IMR-90 (cell line): ENCODE data around the gene SERPINA7. TPM values are rescaled to one million over a fixed set of nuclear protein-coding genes. Genes with fewer than 3 reads are reported as not detected.

Experiments
- ATAC-seq: fragments of 200-7000 bp; cut with Tn5 transposase; 2 replicates; pipeline ENCODE4 v1.9.1; 2020; ENCODE audit warnings: low read depth, mild to moderate bottlenecking, moderate library complexity
- BruUV-seq: library from RNA; stranded (reverse); fragments of 400-500 nt; replicated peaks from 2 replicates; lab custom pipeline; 2021; lab: Mats Ljungman, UMichigan
- CTCF ChIA-PET: fragments of 300-600 bp; formaldehyde crosslinking; extraction: SDS; loops from one replicate; lab custom pipeline; 2021; ENCODE audit warnings: antibody characterized with exemption; lab: Yijun Ruan, JAX
- POLR2A ChIA-PET: fragments of 300-600 bp; sonication (Branson Sonifier 250); formaldehyde crosslinking; loops from one replicate; lab custom pipeline; 2022; ENCODE audit warnings: antibody characterized with exemption; ENCODE audit not compliant: unreplicated experiment; lab: Charles Lee
- DNase-seq: peaks from one replicate; pipeline ENCODE4 v3.0.0; 2013
- H2AFZ ChIP-seq: replicated peaks from 2 replicates; pipeline ENCODE3; 2013; ENCODE audit warnings: low read length, mild to moderate bottlenecking; ENCODE audit not compliant: poor library complexity
- H2AK5ac ChIP-seq: 2 replicates; pipeline ENCODE4 v1.6.1; 2013; ENCODE audit warnings: low read depth, low read length, inconsistent platforms
- H2AK9ac ChIP-seq: replicated peaks from 2 replicates; pipeline ENCODE3; 2013; ENCODE audit warnings: mild to moderate bottlenecking, low read depth, low read length, moderate library complexity; ENCODE audit not compliant: poor library complexity
- H2BK120ac ChIP-seq: 2 replicates; pipeline ENCODE4 v1.6.1; 2013; ENCODE audit warnings: low read depth, low read length, inconsistent platforms
- H2BK15ac ChIP-seq: 3 replicates; pipeline ENCODE4 v1.6.1; 2013; ENCODE audit warnings: low read depth, low read length, inconsistent platforms
- H2BK20ac ChIP-seq: 2 replicates; pipeline ENCODE4 v1.6.1; 2013; ENCODE audit warnings: low read depth, mild to moderate bottlenecking, inconsistent platforms, low read length, moderate library complexity
- H2BK5ac ChIP-seq: 2 replicates; pipeline ENCODE4 v1.6.1; 2013; ENCODE audit warnings: mild to moderate bottlenecking, low read depth, low read length, inconsistent platforms; ENCODE audit not compliant: poor library complexity, severe bottlenecking
- H3K14ac ChIP-seq: replicated peaks from 2 replicates; pipeline ENCODE4 v1.6.1; 2013; ENCODE audit warnings: low read depth, low read length, inconsistent platforms
- H3K18ac ChIP-seq: 2 replicates; pipeline ENCODE4 v1.6.1; 2013; ENCODE audit warnings: low read depth, low read length, control low read depth
- H3K23ac ChIP-seq: 2 replicates; pipeline ENCODE4 v1.6.1; 2013; ENCODE audit warnings: low read depth, low read length, inconsistent platforms
- H3K27ac ChIP-seq: 2 replicates; pipeline ENCODE4 v1.5.1; 2013; ENCODE audit warnings: mild to moderate bottlenecking, control low read depth, low read length; ENCODE audit not compliant: insufficient read depth
- H3K27me3 ChIP-seq: 2 replicates; pipeline ENCODE4 v1.6.1; 2013; ENCODE audit warnings: low read length; ENCODE audit not compliant: control insufficient read depth, insufficient read depth
- H3K36me3 ChIP-seq: 2 replicates; pipeline ENCODE4 v1.6.1; 2013; ENCODE audit warnings: low read length, mixed read lengths; ENCODE audit not compliant: control insufficient read depth, insufficient read depth
- H3K4ac ChIP-seq: 2 replicates; pipeline ENCODE4 v1.6.1; 2013; ENCODE audit warnings: low read depth, low read length, inconsistent platforms
- H3K4me1 ChIP-seq: 2 replicates; pipeline ENCODE4 v1.6.1; 2013; ENCODE audit warnings: low read length, mixed read lengths; ENCODE audit not compliant: control insufficient read depth, insufficient read depth
- H3K4me2 ChIP-seq: 2 replicates; pipeline ENCODE4 v1.6.1; 2013; ENCODE audit warnings: low read depth, mild to moderate bottlenecking, control low read depth, low read length, moderate library complexity
- H3K4me3 ChIP-seq: 2 replicates; pipeline ENCODE4 v1.5.1; 2013; ENCODE audit warnings: low read depth, mild to moderate bottlenecking, control low read depth, low read length, moderate library complexity; ENCODE audit not compliant: insufficient read depth
- H3K56ac ChIP-seq: 2 replicates; pipeline ENCODE4 v1.6.1; 2013; ENCODE audit warnings: low read length, inconsistent platforms; ENCODE audit not compliant: insufficient read depth; ENCODE audit errors: extremely low read depth
- H3K79me1 ChIP-seq, 2 experiments: 2 replicates each; pipeline ENCODE4 v1.6.1; 2013; ENCODE audit warnings: low read length in 2 of 2, inconsistent platforms in 1 of 2, low read depth in 1 of 2
- H3K9ac ChIP-seq: 2 replicates; pipeline ENCODE4 v1.6.1; 2013; ENCODE audit warnings: low read depth, low read length, control low read depth
- H3K9me1 ChIP-seq: 2 replicates; pipeline ENCODE4 v1.6.1; 2013; ENCODE audit warnings: low read length, inconsistent platforms; ENCODE audit not compliant: insufficient read depth
- H3K9me3 ChIP-seq: 2 replicates; pipeline ENCODE4 v1.6.1; 2013; ENCODE audit warnings: low read length; ENCODE audit not compliant: control insufficient read depth, insufficient read depth
- H4K20me1 ChIP-seq: 2 replicates; pipeline ENCODE4 v1.6.1; 2013; ENCODE audit warnings: low read length, inconsistent platforms; ENCODE audit not compliant: insufficient read depth
- H4K5ac ChIP-seq: 2 replicates; pipeline ENCODE4 v1.6.1; 2013; ENCODE audit warnings: mild to moderate bottlenecking, low read depth, low read length, control low read depth
- H4K8ac ChIP-seq, 2 experiments: 2 replicates each; pipeline ENCODE4 v1.6.1; 2013; ENCODE audit warnings: low read depth in 2 of 2, low read length in 2 of 2, control low read depth in 1 of 2, inconsistent platforms in 1 of 2
- H4K91ac ChIP-seq: 2 replicates; pipeline ENCODE4 v1.6.1; 2013; ENCODE audit warnings: low read depth, low read length, inconsistent platforms; ENCODE audit not compliant: insufficient read depth
- BHLHE40 ChIP-seq: fragments of 150-350 bp; IDR thresholded peaks from 2 replicates; pipeline ENCODE4 v1.6.1; 2016; ENCODE audit warnings: mild to moderate bottlenecking, low read depth, low read length
- CTCF ChIP-seq: conservative IDR thresholded peaks from 2 replicates; pipeline ENCODE4 v1.5.1; 2012; ENCODE audit warnings: mild to moderate bottlenecking, low read depth, low read length, improper control_type of control experiment
- FOS ChIP-seq: fragments of 150-350 bp; IDR thresholded peaks from 2 replicates; pipeline ENCODE4 v1.6.1; 2016; ENCODE audit warnings: low read depth, low read length
- MAFK ChIP-seq: IDR thresholded peaks from 2 replicates; pipeline ENCODE4 v1.6.1; 2012; ENCODE audit warnings: low read depth, low read length, improper control_type of control experiment
- MAZ ChIP-seq: IDR thresholded peaks from 2 replicates; pipeline ENCODE4 v1.6.1; 2012; ENCODE audit warnings: low read depth, mild to moderate bottlenecking, low read length, improper control_type of control experiment, moderate library complexity, borderline replicate concordance
- NFE2L2 ChIP-seq: fragments of 150-350 bp; IDR thresholded peaks from 2 replicates; pipeline ENCODE4 v1.6.1; 2016; ENCODE audit warnings: low read depth, mild to moderate bottlenecking, low read length
- RCOR1 ChIP-seq: IDR thresholded peaks from 2 replicates; pipeline ENCODE4 v1.6.1; 2012; ENCODE audit warnings: mild to moderate bottlenecking, low read length, improper control_type of control experiment; ENCODE audit not compliant: insufficient replicate concordance
- SMC3 ChIP-seq: fragments of 150-350 bp; IDR thresholded peaks from 2 replicates; pipeline ENCODE4 v1.6.1; 2016; ENCODE audit warnings: low read depth, mild to moderate bottlenecking, antibody characterized with exemption, low read length, moderate library complexity
- WGBS, 2 experiments: methylation state at CpG; one replicate each; pipeline versions ENCODE4 v1.1.5 to v1.1.7; 2013; ENCODE audit warnings: missing lambda C conversion rate in 2 of 2; ENCODE audit not compliant: insufficient read length in 1 of 2; ENCODE audit errors: extremely low coverage in 2 of 2; 5-methylcytosine and 5-hydroxymethylcytosine counted together
- dilution Hi-C: fragments of 300-500 bp; cut with HindIII; formaldehyde crosslinking; loops from one replicate; pipeline ENCODE4 v1.14.3; 2018; ENCODE audit warnings: low sequenced_read_pairs; ENCODE audit not compliant: unreplicated experiment
- in situ Hi-C: fragments of 300-500 bp; cut with MboI; formaldehyde crosslinking; loops from 3 replicates; pipeline ENCODE4 v1.14.3; 2019; ENCODE audit warnings: low sequenced_read_pairs, inconsistent platforms, mixed read lengths
- intact Hi-C: fragments of 100-400 bp; cut with micrococcal nuclease; formaldehyde crosslinking; loops from 2 replicates; pipeline ENCODE4 v1.10.0; 2022
- polyA plus RNA-seq, 3 experiments: library from polyadenylated mRNA; depleted of rRNA; stranded (reverse); fragments of >200 nt; gene quantifications; 2 replicates each; pipeline ENCODE4 v1.2.3, GENCODE V29; 2012; ENCODE audit warnings: low replicate concordance in 1 of 3
- total RNA-seq: library from RNA; depleted of rRNA; stranded (reverse); fragments of >200 nt; gene quantifications from 2 replicates; pipeline ENCODE4 v1.2.3, GENCODE V29; 2012
- TF ChIP-seq, protein P1 (sequence below): fragments of 150-350 bp; IDR thresholded peaks from 2 replicates; pipeline ENCODE4 v1.6.1; 2016; ENCODE audit warnings: low read depth, mild to moderate bottlenecking, low read length, moderate library complexity, borderline replicate concordance

The SERPINA7 gene
- total and polyA plus RNA-seq, 2 of the 4 experiments (the other 2 are of a cell fraction): not detected

GRCh38 chrX:106022238-106022637 is 16.3 kb downstream of the SERPINA7 start:
- H3K9ac ChIP-seq: no peak overlapping the region
- no peak overlapping the region for H2BK20ac ChIP-seq
- BruUV-seq: no TSS peak
- H3K23ac ChIP-seq: no peak overlapping the region
- no peak overlapping the region for H3K18ac ChIP-seq
- in situ Hi-C loops (no loop called here), intact Hi-C loops (no loop called here), dilution Hi-C loops (no loop called here)
- ChIA-PET CTCF (no interaction called here), POLR2A (no interaction called here)
- no peaks in the 10 kb centered on the region for H3K79me1 ChIP-seq
- no peak for ATAC-seq
- no peaks in the 10 kb centered on the region for H3K9me3 ChIP-seq
- H2AK5ac ChIP-seq: no peak overlapping the region
- no peak overlapping the region for H2AK9ac ChIP-seq
- no CpG with 5 or more reads among the region's 2 CpGs for WGBS, 2 experiments
- H3K4me1 ChIP-seq: no peaks in the 10 kb centered on the region
- DNase-seq: no peak
- H4K91ac ChIP-seq: no peak overlapping the region
- no peak overlapping the region for H3K56ac ChIP-seq
- H3K27ac ChIP-seq: no peak overlapping the region
- no peak overlapping the region for H3K4me3 ChIP-seq
- no peaks in the 10 kb centered on the region for H3K9me1 ChIP-seq
- no peaks in the 10 kb centered on the region for H3K36me3 ChIP-seq
- H3K4me2 ChIP-seq: no peak overlapping the region
- H2BK5ac ChIP-seq: no peak overlapping the region
- H3K14ac ChIP-seq: no peak overlapping the region
- H4K20me1 ChIP-seq: no peaks in the 10 kb centered on the region
- no peaks in the 10 kb centered on the region; the same call in 1 of the 2 replicates for H3K27me3 ChIP-seq
- no peak overlapping the region for H3K4ac ChIP-seq
- no peak overlapping the region for H4K8ac ChIP-seq
- H4K5ac ChIP-seq: no peak overlapping the region
- no peak overlapping the region for H2AFZ ChIP-seq
- no peak overlapping the region for H2BK15ac ChIP-seq
- TF ChIP-seq MAZ (no peak), MAFK (no peak), BHLHE40 (no peak), FOS (no peak), SMC3 (no peak), RCOR1 (no peak), NFE2L2 (no peak), CTCF (no peak)
- TF ChIP-seq, protein P1, sequence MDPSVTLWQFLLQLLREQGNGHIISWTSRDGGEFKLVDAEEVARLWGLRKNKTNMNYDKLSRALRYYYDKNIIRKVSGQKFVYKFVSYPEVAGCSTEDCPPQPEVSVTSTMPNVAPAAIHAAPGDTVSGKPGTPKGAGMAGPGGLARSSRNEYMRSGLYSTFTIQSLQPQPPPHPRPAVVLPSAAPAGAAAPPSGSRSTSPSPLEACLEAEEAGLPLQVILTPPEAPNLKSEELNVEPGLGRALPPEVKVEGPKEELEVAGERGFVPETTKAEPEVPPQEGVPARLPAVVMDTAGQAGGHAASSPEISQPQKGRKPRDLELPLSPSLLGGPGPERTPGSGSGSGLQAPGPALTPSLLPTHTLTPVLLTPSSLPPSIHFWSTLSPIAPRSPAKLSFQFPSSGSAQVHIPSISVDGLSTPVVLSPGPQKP: no peak
- no peak overlapping the region for H2BK120ac ChIP-seq
